Measurements from ENCODE around the gene ART5.

GRCh38 chr11:3627291-3627690 lies 14.5 kb downstream of the ART5 start:
- TF ChIP-seq, protein P1, sequence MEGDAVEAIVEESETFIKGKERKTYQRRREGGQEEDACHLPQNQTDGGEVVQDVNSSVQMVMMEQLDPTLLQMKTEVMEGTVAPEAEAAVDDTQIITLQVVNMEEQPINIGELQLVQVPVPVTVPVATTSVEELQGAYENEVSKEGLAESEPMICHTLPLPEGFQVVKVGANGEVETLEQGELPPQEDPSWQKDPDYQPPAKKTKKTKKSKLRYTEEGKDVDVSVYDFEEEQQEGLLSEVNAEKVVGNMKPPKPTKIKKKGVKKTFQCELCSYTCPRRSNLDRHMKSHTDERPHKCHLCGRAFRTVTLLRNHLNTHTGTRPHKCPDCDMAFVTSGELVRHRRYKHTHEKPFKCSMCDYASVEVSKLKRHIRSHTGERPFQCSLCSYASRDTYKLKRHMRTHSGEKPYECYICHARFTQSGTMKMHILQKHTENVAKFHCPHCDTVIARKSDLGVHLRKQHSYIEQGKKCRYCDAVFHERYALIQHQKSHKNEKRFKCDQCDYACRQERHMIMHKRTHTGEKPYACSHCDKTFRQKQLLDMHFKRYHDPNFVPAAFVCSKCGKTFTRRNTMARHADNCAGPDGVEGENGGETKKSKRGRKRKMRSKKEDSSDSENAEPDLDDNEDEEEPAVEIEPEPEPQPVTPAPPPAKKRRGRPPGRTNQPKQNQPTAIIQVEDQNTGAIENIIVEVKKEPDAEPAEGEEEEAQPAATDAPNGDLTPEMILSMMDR (optimal IDR thresholded peaks at IDR 0.05 in 1 of 3, IDR thresholded peaks at IDR 0.05 in 1 of 3, conservative IDR thresholded peaks at IDR 0.05 in 1 of 3; ENCODE audit: extremely low read depth in 1 of 3, insufficient read depth in 2 of 3, low read length in 3 of 3) = no peak
- TF ChIP-seq EZH2 (IDR thresholded peaks at IDR 0.05; ENCODE audit: low read length) = no peak

Measured in keratinocyte (primary cell).